Cardiac muscle cell (in vitro differentiated cells and primary cell): ENCODE results near the gene CYTH1. TPM values are rescaled to one million over a fixed set of nuclear protein-coding genes. Genes with fewer than 3 reads are reported as not detected.

Experiments
- DNase-seq, 2 donors: peaks; one replicate each; pipeline versions ENCODE4 v3.0.0 to v3.0.0-alpha.2; 2010 to 2017; ENCODE audit warnings: low read depth in 1 of 2, low spot score in 1 of 2
- H3K27ac ChIP-seq: fragments of 200-600 bp; sonication (generic); 2 replicates; pipeline ENCODE4 v1.5.1; 2016
- H3K27me3 ChIP-seq: fragments of 200-600 bp; sonication (generic); 2 replicates; pipeline ENCODE4 v1.6.0; 2016; ENCODE audit warnings: control low read depth
- H3K36me3 ChIP-seq: fragments of 200-600 bp; sonication (generic); 2 replicates; pipeline ENCODE4 v1.5.1; 2016; ENCODE audit warnings: control low read depth
- H3K4me1 ChIP-seq: fragments of 200-600 bp; sonication (generic); 2 replicates; pipeline ENCODE4 v1.8.1; 2017; ENCODE audit warnings: low read depth, mild to moderate bottlenecking, mixed run types
- H3K4me3 ChIP-seq: fragments of 200-600 bp; sonication (generic); 2 replicates; pipeline ENCODE4 v1.5.1; 2016; ENCODE audit warnings: mild to moderate bottlenecking
- H3K9me3 ChIP-seq: fragments of 200-600 bp; sonication (generic); 2 replicates; pipeline ENCODE4 v1.5.1; 2017; ENCODE audit warnings: low read depth, mild to moderate bottlenecking, control low read depth
- CTCF ChIP-seq: IDR thresholded peaks from 2 replicates; pipeline ENCODE4 v1.5.1; 2012; ENCODE audit warnings: low read depth, mild to moderate bottlenecking, low read length
- polyA plus RNA-seq: library from polyadenylated mRNA; unstranded; fragments of >200 nt; fragmentation: Nextera tagmentation; extraction: Ambion mirVana; gene quantifications from 2 replicates; pipeline ENCODE4 v1.2.1, GENCODE V29; 2016
- total RNA-seq: library from RNA; depleted of rRNA; stranded (reverse); fragments of >200 nt; gene quantifications from 2 replicates; pipeline ENCODE4 v1.2.3, GENCODE V29; 2016

CYTH1 gene
- total and polyA plus RNA-seq, 2 experiments from 2014 or later: 21.9 to 39.6 TPM

GRCh38 chr17:78765821-78766220 is 16.3 kb downstream of the CYTH1 start:
- TF ChIP-seq CTCF: no peak
- no peaks in the 10 kb centered on the region for H3K36me3 ChIP-seq
- no peaks in the 10 kb centered on the region for H3K9me3 ChIP-seq
- no peak for DNase-seq
- H3K27me3 ChIP-seq: no peaks in the 10 kb centered on the region
- no peaks in the 10 kb centered on the region for H3K4me1 ChIP-seq
- H3K4me3 ChIP-seq: no peak overlapping the region
- H3K27ac ChIP-seq: no peak overlapping the region

GRCh38 chr17:78764871-78765270 is 17.2 kb downstream of the CYTH1 start:
- H3K27me3 ChIP-seq: no peaks in the 10 kb centered on the region
- H3K9me3 ChIP-seq: no peaks in the 10 kb centered on the region
- TF ChIP-seq CTCF: no peak
- H3K4me1 ChIP-seq: no peaks in the 10 kb centered on the region
- H3K36me3 ChIP-seq: no peaks in the 10 kb centered on the region
- no peak for DNase-seq
- H3K4me3 ChIP-seq: no peak overlapping the region
- H3K27ac ChIP-seq: no peak overlapping the region

- no peaks in the 10 kb centered on the region for H3K27me3 ChIP-seq
These were observed 18.5 kb downstream of the CYTH1 start for GRCh38 chr17:78763561-78763960.

GRCh38 chr17:78761789-78762406 is 20.2 kb downstream of the CYTH1 start:
- Histone ChIP-seq H3K27me3 (no peaks in the 10 kb centered on the region), H3K4me1 (peaks cover 6% of the 10 kb centered on the region), H3K4me3 (no peak overlapping the region), H3K36me3 (no peaks in the 10 kb centered on the region), H3K27ac (no peak overlapping the region), H3K9me3 (no peaks in the 10 kb centered on the region)
- peak in 1 of 2 donors; percentile 29 for DNase-seq
- TF ChIP-seq CTCF: no peak

More at GRCh38 chr17:78763561-78763960, 18.5 kb downstream of the CYTH1 start:
- H3K27ac ChIP-seq: no peak overlapping the region
- TF ChIP-seq CTCF: no peak
- H3K36me3 ChIP-seq: no peaks in the 10 kb centered on the region
- no peak for DNase-seq
- no peaks in the 10 kb centered on the region for H3K9me3 ChIP-seq
- H3K4me1 ChIP-seq: peaks cover 6% of the 10 kb centered on the region
- no peak overlapping the region for H3K4me3 ChIP-seq

- Histone ChIP-seq H3K4me1 (peaks cover 6% of the 10 kb centered on the region), H3K27ac (no peak overlapping the region), H3K27me3 (no peaks in the 10 kb centered on the region), H3K4me3 (no peak overlapping the region), H3K36me3 (no peaks in the 10 kb centered on the region), H3K9me3 (no peaks in the 10 kb centered on the region)
- DNase-seq: no peak
- no peak for TF ChIP-seq CTCF
These were observed 22.1 kb downstream of the CYTH1 start for GRCh38 chr17:78759969-78760352.
